Measurements from ENCODE around the gene ADCYAP1R1. TPM values are rescaled to one million over a fixed set of nuclear protein-coding genes. Genes with fewer than 3 reads are reported as not detected.

Gene ADCYAP1R1
- total and polyA plus RNA-seq, 2 donors (not counting 1 experiment from before 2014, with no cell fraction given): not detected

DNA sequence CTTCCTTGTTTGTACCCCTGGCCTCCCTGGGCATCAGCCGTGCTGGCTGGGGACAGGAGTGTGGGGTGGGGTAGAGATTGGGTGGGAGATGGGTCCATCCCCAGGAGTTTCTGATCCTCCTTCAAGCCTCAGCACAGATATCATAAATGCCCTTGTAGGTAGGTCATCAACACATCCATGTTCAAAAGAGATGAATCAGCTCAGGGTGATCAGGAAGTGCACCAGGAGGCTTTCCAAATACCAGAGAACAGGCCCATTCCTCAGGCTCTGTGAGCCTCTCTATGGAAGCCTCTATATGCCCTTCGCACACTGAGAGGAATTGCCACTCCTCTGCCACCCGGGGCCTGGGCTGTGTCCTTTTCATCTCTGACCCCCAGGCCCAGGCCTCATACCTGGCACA is 31.9 kb upstream of the ADCYAP1R1 start:
- H3K9me3 ChIP-seq (ENCODE audit: control extremely low read depth in 1 of 3, control insufficient read depth in 2 of 3, insufficient read depth in 1 of 3, low read length in 2 of 3): peaks cover 0 to 3% (median 0%) of the 10 kb centered on the region in 3 donors
- Mint-ChIP-seq H3K4me3 (no peak overlapping the region), H3K4me1 (no peaks in the 10 kb centered on the region), H3K9me3 (ENCODE audit: insufficient read depth) (no peaks in the 10 kb centered on the region), H3K27me3 (peaks cover 6% of the 10 kb centered on the region), H3K27ac (peak overlapping the region; percentile 17)
- no peak overlapping the region for H3K27ac ChIP-seq (ENCODE audit: low read length in 2 of 2)
- intact Hi-C loops (cut with micrococcal nuclease): no loop called here
- no peak overlapping the region for H2AFZ ChIP-seq (ENCODE audit: insufficient read depth, low read depth, low read length, poor library complexity, severe bottlenecking)
- no peak for TF ChIP-seq EZH2 (IDR thresholded peaks at IDR 0.05; ENCODE audit: borderline replicate concordance, insufficient read depth, low read depth, low read length, poor library complexity, severe bottlenecking)
- TF ChIP-seq, protein P1, sequence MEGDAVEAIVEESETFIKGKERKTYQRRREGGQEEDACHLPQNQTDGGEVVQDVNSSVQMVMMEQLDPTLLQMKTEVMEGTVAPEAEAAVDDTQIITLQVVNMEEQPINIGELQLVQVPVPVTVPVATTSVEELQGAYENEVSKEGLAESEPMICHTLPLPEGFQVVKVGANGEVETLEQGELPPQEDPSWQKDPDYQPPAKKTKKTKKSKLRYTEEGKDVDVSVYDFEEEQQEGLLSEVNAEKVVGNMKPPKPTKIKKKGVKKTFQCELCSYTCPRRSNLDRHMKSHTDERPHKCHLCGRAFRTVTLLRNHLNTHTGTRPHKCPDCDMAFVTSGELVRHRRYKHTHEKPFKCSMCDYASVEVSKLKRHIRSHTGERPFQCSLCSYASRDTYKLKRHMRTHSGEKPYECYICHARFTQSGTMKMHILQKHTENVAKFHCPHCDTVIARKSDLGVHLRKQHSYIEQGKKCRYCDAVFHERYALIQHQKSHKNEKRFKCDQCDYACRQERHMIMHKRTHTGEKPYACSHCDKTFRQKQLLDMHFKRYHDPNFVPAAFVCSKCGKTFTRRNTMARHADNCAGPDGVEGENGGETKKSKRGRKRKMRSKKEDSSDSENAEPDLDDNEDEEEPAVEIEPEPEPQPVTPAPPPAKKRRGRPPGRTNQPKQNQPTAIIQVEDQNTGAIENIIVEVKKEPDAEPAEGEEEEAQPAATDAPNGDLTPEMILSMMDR (IDR thresholded peaks at IDR 0.05): no peak
- no peak for DNase-seq
- H3K4me2 ChIP-seq (replicated peaks; ENCODE audit: low read depth, low read length, poor library complexity, severe bottlenecking): no peak overlapping the region
- H3K4me1 ChIP-seq (ENCODE audit: control insufficient read depth in 2 of 2, insufficient read depth in 2 of 2, low read length in 2 of 2): no peaks in the 10 kb centered on the region
- no peak overlapping the region for H3K4me3 ChIP-seq (ENCODE audit: control extremely low read depth in 1 of 5, extremely low read depth in 1 of 5, insufficient read depth in 1 of 5, low read depth in 2 of 5, low read length in 4 of 5)
- H3K79me2 ChIP-seq (ENCODE audit: control insufficient read depth, insufficient read depth, low read length): no peaks in the 10 kb centered on the region
- no peaks in the 10 kb centered on the region for H4K20me1 ChIP-seq (ENCODE audit: control insufficient read depth, insufficient read depth, low read length, poor library complexity, severe bottlenecking)
- no peak for ATAC-seq (ENCODE audit: low read depth)
- H3K9ac ChIP-seq (ENCODE audit: low read length): no peak overlapping the region
- no CpG with 5 or more reads among the region's 3 CpGs for WGBS (ENCODE audit: insufficient coverage)
- ChIA-PET POLR2A (no interaction called here), CTCF (no interaction called here)
- H3K27me3 ChIP-seq (replicated peaks in 1 of 4; ENCODE audit: control extremely low read depth in 1 of 4, control insufficient read depth in 3 of 4, insufficient read depth in 4 of 4, low read length in 3 of 4): no peaks in the 10 kb centered on the region
- H3K36me3 ChIP-seq (replicated peaks in 1 of 2; ENCODE audit: control extremely low read depth in 1 of 2, control insufficient read depth in 1 of 2, extremely low read depth in 1 of 2, insufficient read depth in 2 of 2, low read length in 1 of 2): no peaks in the 10 kb centered on the region

DNA sequence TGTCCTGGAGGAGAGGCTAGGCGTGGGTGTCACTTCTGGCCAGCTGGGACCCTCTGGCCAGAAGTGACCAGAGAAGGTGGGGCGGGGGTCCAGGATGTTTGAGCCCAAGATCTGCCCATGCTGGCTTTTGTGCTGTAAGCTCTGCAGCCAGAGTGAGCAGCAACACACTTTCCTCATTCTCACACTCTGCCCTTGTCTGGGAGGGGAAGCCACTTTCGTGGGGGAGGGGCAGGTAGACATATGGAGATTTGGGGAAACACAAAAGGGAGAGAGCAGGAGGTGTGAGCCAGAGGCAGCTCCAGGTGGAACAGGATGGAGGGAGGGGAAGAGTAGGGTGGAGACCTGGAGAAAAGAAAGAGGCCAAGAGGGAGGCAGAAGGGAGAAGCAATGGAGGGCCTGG is 31.5 kb upstream of the ADCYAP1R1 start:
- H3K9me3 Mint-ChIP-seq (ENCODE audit: insufficient read depth): no peaks in the 10 kb centered on the region
- H2AFZ ChIP-seq (ENCODE audit: insufficient read depth, low read depth, low read length, poor library complexity, severe bottlenecking): no peak overlapping the region
- no peaks in the 10 kb centered on the region for H3K79me2 ChIP-seq (ENCODE audit: control insufficient read depth, insufficient read depth, low read length)
- CTCF ChIA-PET: no interaction called here
- H3K4me1 Mint-ChIP-seq: no peaks in the 10 kb centered on the region
- no peak for ATAC-seq (ENCODE audit: low read depth)
- no peak overlapping the region for H3K4me3 Mint-ChIP-seq
- TF ChIP-seq EZH2 (IDR thresholded peaks at IDR 0.05; ENCODE audit: borderline replicate concordance, insufficient read depth, low read depth, low read length, poor library complexity, severe bottlenecking): no peak
- TF ChIP-seq, protein P1 (IDR thresholded peaks at IDR 0.05): no peak
- H3K9me3 ChIP-seq (ENCODE audit: control extremely low read depth in 1 of 3, control insufficient read depth in 2 of 3, insufficient read depth in 1 of 3, low read length in 2 of 3): peaks cover 0 to 3% (median 0%) of the 10 kb centered on the region in 3 donors
- no peak for DNase-seq
- H3K27me3 ChIP-seq (replicated peaks in 1 of 4; ENCODE audit: control extremely low read depth in 1 of 4, control insufficient read depth in 3 of 4, insufficient read depth in 4 of 4, low read length in 3 of 4): no peaks in the 10 kb centered on the region
- intact Hi-C loops (cut with micrococcal nuclease): no loop called here
- H3K27ac ChIP-seq (ENCODE audit: low read length in 2 of 2): no peak overlapping the region
- no peak overlapping the region for H3K9ac ChIP-seq (ENCODE audit: low read length)
- 73% methylated on average over 1 of the region's 3 CpGs for WGBS (ENCODE audit: insufficient coverage)
- no peaks in the 10 kb centered on the region for H3K36me3 ChIP-seq (replicated peaks in 1 of 2; ENCODE audit: control extremely low read depth in 1 of 2, control insufficient read depth in 1 of 2, extremely low read depth in 1 of 2, insufficient read depth in 2 of 2, low read length in 1 of 2)
- no peaks in the 10 kb centered on the region for H3K4me1 ChIP-seq (ENCODE audit: control insufficient read depth in 2 of 2, insufficient read depth in 2 of 2, low read length in 2 of 2)
- no peak overlapping the region for H3K4me3 ChIP-seq (ENCODE audit: control extremely low read depth in 1 of 5, extremely low read depth in 1 of 5, insufficient read depth in 1 of 5, low read depth in 2 of 5, low read length in 4 of 5)
- POLR2A ChIA-PET: no interaction called here
- H3K4me2 ChIP-seq (replicated peaks; ENCODE audit: low read depth, low read length, poor library complexity, severe bottlenecking): no peak overlapping the region
- H3K27ac Mint-ChIP-seq: no peak overlapping the region
- H3K27me3 Mint-ChIP-seq: peaks cover 4% of the 10 kb centered on the region
- H4K20me1 ChIP-seq (ENCODE audit: control insufficient read depth, insufficient read depth, low read length, poor library complexity, severe bottlenecking): no peaks in the 10 kb centered on the region
